ENCODE results near the gene ANKRD11. TPM values are rescaled to one million over a fixed set of nuclear protein-coding genes. Genes with fewer than 3 reads are reported as not detected.
A peak's percentile ranks its signal among the peaks of the same experiment; 100 is the strongest.
"Not testable (repeated sequence)": the region's sequence is repeated elsewhere in the genome, so short reads cannot be mapped to it uniquely, and the experiment has no call there.

The ANKRD11 gene
- total RNA-seq, 1 experiment from 2014 or later: 48.0 TPM

DNA sequence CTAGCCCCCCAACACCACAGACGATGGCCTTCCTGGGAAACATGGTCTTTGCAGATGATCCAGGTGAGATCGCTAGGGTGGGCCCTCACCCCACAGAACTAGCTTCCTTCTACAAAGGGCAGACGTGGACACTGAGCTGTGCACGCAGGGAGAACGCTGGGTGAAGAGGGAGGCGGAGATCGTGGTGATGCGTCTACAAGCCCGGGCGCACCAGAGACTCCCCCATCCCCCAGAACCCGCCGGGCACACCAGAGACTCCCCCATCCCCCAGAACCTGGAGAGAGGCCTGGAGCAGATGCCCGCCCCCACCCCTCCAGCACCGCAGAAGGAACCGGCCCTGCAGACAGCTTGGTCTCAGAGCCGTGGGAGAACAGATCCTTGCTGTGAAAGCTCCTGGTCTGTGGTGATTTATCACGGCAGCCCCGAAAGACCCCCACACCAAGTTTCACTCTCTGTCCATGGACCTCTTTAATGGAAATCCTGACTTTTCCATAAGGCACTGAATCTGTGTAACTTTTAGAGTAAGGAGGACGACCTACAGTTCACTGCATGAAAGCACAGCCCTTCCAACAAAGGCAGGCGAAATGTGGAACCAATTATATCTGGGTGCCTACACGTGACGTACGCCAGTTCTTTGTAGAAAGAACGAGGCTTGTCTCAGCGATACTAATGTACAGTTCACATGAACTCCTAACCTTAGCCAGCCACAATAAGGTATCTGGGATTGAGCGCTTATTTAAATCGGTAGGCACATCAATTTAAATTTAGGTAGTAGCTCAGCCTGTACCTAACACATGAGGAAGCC lies 88.5 kb downstream of the ANKRD11 start:
- Histone ChIP-seq H3K9me3 (replicated peaks) (no peaks in the 10 kb centered on the region), H3K27ac (no peak overlapping the region), H3K4me3 (no peak overlapping the region), H3K27me3 (replicated peaks) (no peaks in the 10 kb centered on the region), H3K4me1 (replicated peaks) (no peaks in the 10 kb centered on the region), H3K36me3 (peaks cover 15% of the 10 kb centered on the region)
- DNase-seq (ENCODE audit: low read depth in 1 of 2, low spot score in 2 of 2): no peak

DNA sequence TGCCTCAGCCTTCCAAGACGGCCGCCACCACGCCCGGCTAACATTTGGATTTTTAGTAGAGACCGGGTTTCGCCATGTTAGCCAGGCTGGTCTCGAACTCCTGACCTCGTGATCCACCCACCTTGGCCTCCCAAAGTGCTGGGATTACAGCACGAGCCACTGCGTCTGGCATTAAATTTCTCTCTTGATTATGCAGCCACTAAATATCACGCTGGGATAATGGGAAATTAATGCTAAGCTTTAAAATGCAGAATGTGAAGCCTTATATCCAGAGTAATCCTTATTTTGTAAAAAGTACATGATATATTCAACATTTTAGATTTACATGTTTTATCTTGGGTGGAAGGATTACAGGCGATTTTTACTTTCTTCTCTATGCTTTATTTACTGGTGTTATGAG lies 89.2 kb downstream of the ANKRD11 start:
- Histone ChIP-seq H3K9me3 (replicated peaks) (no peaks in the 10 kb centered on the region), H3K4me1 (replicated peaks) (no peaks in the 10 kb centered on the region), H3K36me3 (peaks cover 15% of the 10 kb centered on the region), H3K4me3 (no peak overlapping the region), H3K27me3 (replicated peaks) (no peaks in the 10 kb centered on the region), H3K27ac (no peak overlapping the region)
- DNase-seq (ENCODE audit: low read depth in 1 of 2, low spot score in 2 of 2): no peak

DNA sequence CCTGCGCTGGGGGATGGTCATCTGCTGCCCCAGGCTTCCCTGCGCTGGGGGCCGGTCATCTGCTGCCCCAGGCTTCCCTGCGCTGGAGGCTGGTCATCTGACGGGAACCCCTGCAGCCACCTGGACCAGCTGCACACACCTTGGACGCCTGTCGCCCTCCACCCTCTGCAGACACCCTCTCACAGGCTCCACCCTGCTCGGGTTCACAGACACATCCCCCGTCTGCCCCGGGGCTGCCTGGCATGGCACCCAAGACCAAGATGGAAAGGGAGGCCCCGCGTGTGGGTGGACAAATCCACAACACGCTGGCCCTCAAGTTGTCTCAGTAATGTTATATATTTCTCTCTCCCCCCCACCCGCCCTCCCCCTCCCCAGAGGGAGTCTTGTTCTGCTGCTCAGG lies 89.6 kb downstream of the ANKRD11 start:
- Histone ChIP-seq H3K4me1 (replicated peaks) (no peaks in the 10 kb centered on the region), H3K36me3 (peaks cover 18% of the 10 kb centered on the region), H3K9me3 (replicated peaks) (no peaks in the 10 kb centered on the region), H3K27ac (no peak overlapping the region), H3K4me3 (no peak overlapping the region), H3K27me3 (replicated peaks) (no peaks in the 10 kb centered on the region)
- no peak for DNase-seq (ENCODE audit: low read depth in 1 of 2, low spot score in 2 of 2)

GRCh38 chr16:89398924-89399323 lies 91.4 kb downstream of the ANKRD11 start:
- Histone ChIP-seq H3K27me3 (replicated peaks) (no peaks in the 10 kb centered on the region), H3K9me3 (replicated peaks) (no peaks in the 10 kb centered on the region), H3K27ac (no peak overlapping the region), H3K36me3 (peaks cover 22% of the 10 kb centered on the region), H3K4me3 (no peak overlapping the region), H3K4me1 (replicated peaks) (peaks cover 15% of the 10 kb centered on the region)
- DNase-seq (ENCODE audit: low read depth in 1 of 2, low spot score in 2 of 2): no peak

- Histone ChIP-seq H3K4me1 (replicated peaks) (peaks cover 15% of the 10 kb centered on the region), H3K27ac (no peak overlapping the region), H3K27me3 (replicated peaks) (no peaks in the 10 kb centered on the region), H3K4me3 (no peak overlapping the region), H3K36me3 (peaks cover 24% of the 10 kb centered on the region), H3K9me3 (replicated peaks) (no peaks in the 10 kb centered on the region)
- no peak for DNase-seq (ENCODE audit: low read depth in 1 of 2, low spot score in 2 of 2)
Measured at GRCh38 chr16:89397331-89397861, 93.0 kb downstream of the ANKRD11 start.

DNA sequence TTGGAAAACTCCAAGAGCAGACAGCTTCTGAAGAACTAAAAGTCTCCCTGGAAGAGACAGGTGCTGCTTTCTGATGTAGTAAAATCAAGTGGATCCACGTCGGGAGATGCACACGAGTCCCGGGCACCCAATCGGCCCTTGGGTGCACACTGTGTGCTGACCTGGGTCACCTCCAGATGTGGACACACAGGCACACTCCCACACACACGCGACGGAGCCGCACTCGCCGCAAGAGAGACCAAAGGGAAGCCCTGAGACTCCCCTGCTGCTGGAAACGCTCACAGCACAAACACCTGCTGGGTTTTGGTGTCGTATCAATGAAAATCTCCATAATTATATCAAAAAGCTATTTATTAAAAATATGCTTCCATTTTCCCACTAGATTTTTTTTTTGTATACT lies 94.2 kb downstream of the ANKRD11 start:
- no peak for DNase-seq (ENCODE audit: low read depth in 1 of 2, low spot score in 2 of 2)
- Histone ChIP-seq H3K27me3 (replicated peaks) (no peaks in the 10 kb centered on the region), H3K9me3 (replicated peaks) (no peaks in the 10 kb centered on the region), H3K36me3 (peaks cover 29% of the 10 kb centered on the region), H3K4me3 (no peak overlapping the region), H3K4me1 (replicated peaks) (peaks cover 15% of the 10 kb centered on the region), H3K27ac (no peak overlapping the region)

- Histone ChIP-seq H3K36me3 (peaks cover 29% of the 10 kb centered on the region), H3K4me3 (no peak overlapping the region), H3K4me1 (replicated peaks) (peaks cover 15% of the 10 kb centered on the region), H3K9me3 (replicated peaks) (no peaks in the 10 kb centered on the region), H3K27ac (no peak overlapping the region), H3K27me3 (replicated peaks) (no peaks in the 10 kb centered on the region)
- peak; percentile 80 to 90 for DNase-seq (ENCODE audit: low read depth in 1 of 2, low spot score in 2 of 2)
Measured at GRCh38 chr16:89395150-89396142, 94.9 kb downstream of the ANKRD11 start.

DNA sequence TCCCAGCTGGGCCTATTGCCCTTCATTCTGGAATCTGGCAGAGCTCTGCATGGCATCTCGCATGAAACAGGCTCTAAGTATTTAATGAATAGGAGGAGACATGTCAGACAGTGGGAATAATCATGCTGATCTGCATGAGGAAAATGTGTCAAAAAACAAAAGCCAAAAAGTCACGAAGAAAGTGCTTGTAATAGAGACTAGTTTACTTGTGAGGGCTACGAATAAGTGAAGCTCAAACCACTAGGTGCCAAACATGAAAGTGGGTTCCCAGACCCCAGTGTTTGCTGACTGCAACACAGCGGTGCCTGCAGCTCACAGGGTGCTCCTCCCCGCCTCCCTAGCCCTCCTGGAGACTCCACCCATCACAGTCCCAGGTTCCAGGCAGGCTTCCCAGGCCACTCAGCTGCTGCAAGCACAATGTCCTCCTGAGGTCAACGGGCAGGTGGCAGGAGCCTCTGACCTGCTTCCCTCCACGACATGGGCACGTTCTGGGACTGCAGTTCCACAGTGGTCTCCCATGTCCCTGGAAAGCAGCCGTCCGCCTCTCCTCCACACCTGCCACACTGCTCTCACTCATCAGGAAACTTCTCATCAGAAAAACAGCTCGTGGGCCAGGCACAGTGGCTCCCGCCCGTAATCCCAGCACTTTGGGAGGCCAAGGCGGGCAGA lies 96.5 kb downstream of the ANKRD11 start:
- Histone ChIP-seq H3K27ac (no peak overlapping the region), H3K36me3 (peaks cover 24% of the 10 kb centered on the region), H3K27me3 (replicated peaks) (no peaks in the 10 kb centered on the region), H3K4me1 (replicated peaks) (peaks cover 15% of the 10 kb centered on the region), H3K4me3 (no peak overlapping the region), H3K9me3 (replicated peaks) (no peaks in the 10 kb centered on the region)
- DNase-seq (ENCODE audit: low read depth in 1 of 2, low spot score in 2 of 2): no peak

- Histone ChIP-seq H3K9me3 (replicated peaks) (no peaks in the 10 kb centered on the region), H3K27me3 (replicated peaks) (no peaks in the 10 kb centered on the region), H3K36me3 (peaks cover 24% of the 10 kb centered on the region), H3K4me3 (no peak overlapping the region), H3K27ac (no peak overlapping the region), H3K4me1 (replicated peaks) (peaks cover 15% of the 10 kb centered on the region)
- no peak for DNase-seq (ENCODE audit: low read depth in 1 of 2, low spot score in 2 of 2)
Measured at GRCh38 chr16:89392881-89393737, 97.3 kb downstream of the ANKRD11 start.

DNA sequence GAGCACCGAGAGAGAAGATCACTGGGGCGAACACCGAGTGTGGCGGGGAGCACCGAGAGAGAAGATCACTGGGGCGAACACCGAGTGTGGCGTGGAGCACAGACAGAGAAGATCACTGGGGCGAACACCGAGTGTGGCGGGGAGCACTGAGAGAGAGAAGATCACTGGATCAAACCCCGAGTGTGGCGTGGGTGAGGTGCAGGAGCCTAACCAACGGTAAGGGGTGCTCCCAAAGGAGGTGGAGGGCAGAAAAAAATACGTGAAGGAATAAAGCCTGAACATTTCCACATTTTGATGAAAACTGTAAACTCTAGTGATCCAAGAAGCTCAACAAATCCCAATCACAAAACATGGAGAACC lies 100.2 kb downstream of the ANKRD11 start:
- not testable (repeated sequence) for DNase-seq (ENCODE audit: low read depth in 1 of 2, low spot score in 2 of 2); H3K27ac ChIP-seq; H3K27me3 ChIP-seq (replicated peaks); H3K9me3 ChIP-seq (replicated peaks); H3K4me3 ChIP-seq
- H3K36me3 ChIP-seq: peaks cover 12% of the 10 kb centered on the region; the same call in 1 of the 2 replicates
- peaks cover 10% of the 10 kb centered on the region for H3K4me1 ChIP-seq (replicated peaks)

GRCh38 chr16:89389504-89390223 lies 100.7 kb downstream of the ANKRD11 start:
- H3K36me3 ChIP-seq: peaks cover 12% of the 10 kb centered on the region; the same call in 1 of the 2 replicates
- not testable (repeated sequence) for H3K4me3 ChIP-seq; DNase-seq (ENCODE audit: low read depth in 1 of 2, low spot score in 2 of 2); H3K27me3 ChIP-seq (replicated peaks); H3K9me3 ChIP-seq (replicated peaks); H3K4me1 ChIP-seq (replicated peaks); H3K27ac ChIP-seq

- H3K27me3 ChIP-seq (replicated peaks): no peaks in the 10 kb centered on the region
- H3K4me3 ChIP-seq: no peak overlapping the region
- no peaks in the 10 kb centered on the region for H3K9me3 ChIP-seq (replicated peaks)
- no peak overlapping the region for H3K27ac ChIP-seq
- H3K36me3 ChIP-seq: peaks cover 12% of the 10 kb centered on the region; the same call in 1 of the 2 replicates
- H3K4me1 ChIP-seq (replicated peaks): 0 out of 2 replicates have a peak, but pooled peaks cover 4% of the 10 kb centered on the region
- DNase-seq (ENCODE audit: low read depth in 1 of 2, low spot score in 2 of 2): no peak
Measured at GRCh38 chr16:89388536-89388935, 101.8 kb downstream of the ANKRD11 start.

Measured in SJSA1 (cell line).